PC-9 (cell line): ENCODE results near the gene CXCR1. TPM values are rescaled to one million over a fixed set of nuclear protein-coding genes. Genes with fewer than 3 reads are reported as not detected.

Source experiments
- BruUV-seq: library from RNA; stranded (reverse); fragments of 400-500 nt; replicated peaks from 2 replicates; lab custom pipeline; 2021; lab: Mats Ljungman, UMichigan
- CTCF ChIA-PET: fragments of 300-600 bp; sonication (Branson Sonifier 250); formaldehyde crosslinking; loops from one replicate; lab custom pipeline; 2022; ENCODE audit warnings: antibody characterized with exemption; lab: Charles Lee
- POLR2A ChIA-PET: fragments of 300-600 bp; sonication (Branson Sonifier 250); formaldehyde crosslinking; loops from one replicate; lab custom pipeline; 2022; ENCODE audit warnings: antibody characterized with exemption; ENCODE audit not compliant: unreplicated experiment; lab: Charles Lee
- DNase-seq, 2 experiments: peaks; one replicate each; pipeline versions ENCODE4 v3.0.0 to v3.0.0-alpha.2; 2015 to 2022; ENCODE audit warnings: mixed read lengths in 1 of 2
- H2AFZ ChIP-seq: fragments of 200-600 bp; sonication (generic); 2 replicates; pipeline ENCODE4 v1.8.1; 2017; ENCODE audit warnings: antibody characterized with exemption
- H3F3A ChIP-seq: fragments of 200-600 bp; sonication (generic); 2 replicates; pipeline ENCODE4 v1.8.1; 2017; ENCODE audit warnings: antibody characterized with exemption, mild to moderate bottlenecking, low read depth; ENCODE audit not compliant: insufficient read depth
- H3K27ac ChIP-seq: fragments of 200-600 bp; sonication (generic); 2 replicates; pipeline ENCODE4 v1.6.1; 2016; ENCODE audit warnings: mixed run types
- H3K27me3 ChIP-seq: fragments of 200-600 bp; sonication (generic); 2 replicates; pipeline ENCODE4 v1.6.1; 2016; ENCODE audit warnings: low read depth, mixed run types; ENCODE audit not compliant: insufficient read depth
- H3K36me3 ChIP-seq: fragments of 200-600 bp; sonication (generic); 2 replicates; pipeline ENCODE4 v1.6.1; 2016; ENCODE audit warnings: low read depth, mixed run types
- H3K4me1 ChIP-seq: fragments of 200-600 bp; sonication (generic); replicated peaks from 2 replicates; pipeline ENCODE4 v1.6.1; 2016; ENCODE audit warnings: mixed run types; ENCODE audit not compliant: insufficient read depth
- H3K4me2 ChIP-seq: fragments of 200-600 bp; sonication (generic); 2 replicates; pipeline ENCODE4 v1.6.1; 2017; ENCODE audit warnings: mixed run types
- H3K4me3 ChIP-seq: fragments of 200-600 bp; sonication (generic); 2 replicates; pipeline ENCODE4 v1.6.1; 2016; ENCODE audit warnings: mixed run types
- H3K79me2 ChIP-seq: fragments of 200-600 bp; sonication (generic); 2 replicates; pipeline ENCODE4 v1.6.1; 2017; ENCODE audit warnings: low read depth, mixed run types
- H3K9me2 ChIP-seq: fragments of 200-600 bp; sonication (generic); 2 replicates; pipeline ENCODE4 v1.8.1; 2017; ENCODE audit warnings: mild to moderate bottlenecking; ENCODE audit not compliant: insufficient read depth
- H3K9me3 ChIP-seq: fragments of 200-600 bp; sonication (generic); 2 replicates; pipeline ENCODE4 v1.8.1; 2016; ENCODE audit warnings: low read depth; ENCODE audit not compliant: insufficient read depth
- H4K20me1 ChIP-seq: fragments of 200-600 bp; sonication (generic); 2 replicates; pipeline ENCODE4 v1.8.1; 2017; ENCODE audit not compliant: insufficient read depth
- CTCF ChIP-seq: fragments of 200-600 bp; sonication (generic); conservative IDR thresholded peaks from 2 replicates; pipeline ENCODE4 v1.6.1; 2017; ENCODE audit warnings: mixed run types, antibody characterized with exemption, mild to moderate bottlenecking, moderate library complexity
- EZH2 ChIP-seq: fragments of 200-600 bp; sonication (generic); IDR thresholded peaks from 2 replicates; pipeline ENCODE4 v1.8.0; 2017; ENCODE audit warnings: antibody characterized with exemption, low read depth
- intact Hi-C: fragments of 100-400 bp; cut with micrococcal nuclease; formaldehyde crosslinking; loops from one replicate; pipeline ENCODE4 v1.10.0; 2022; ENCODE audit not compliant: unreplicated experiment
- total RNA-seq: library from RNA; stranded (reverse); gene quantifications from 2 replicates; pipeline ENCODE4 v1.2.3, GENCODE V29; 2021

Gene CXCR1
- total RNA-seq, 1 experiment from 2014 or later = not detected

GRCh38 chr2:218162814-218163213, 3.9 kb downstream of the CXCR1 start:
- no peak for DNase-seq
- Histone ChIP-seq H3K9me3 (no peaks in the 10 kb centered on the region), H3K27me3 (peaks cover 22% of the 10 kb centered on the region; the same call in 1 of the 2 replicates), H3F3A (no peaks in the 10 kb centered on the region), H3K79me2 (no peaks in the 10 kb centered on the region), H3K4me2 (no peak overlapping the region), H3K36me3 (no peaks in the 10 kb centered on the region), H3K27ac (no peak overlapping the region), H4K20me1 (no peaks in the 10 kb centered on the region), H3K4me1 (peaks cover 7% of the 10 kb centered on the region; the same call in 1 of the 2 replicates), H2AFZ (no peak overlapping the region), H3K9me2 (no peaks in the 10 kb centered on the region), H3K4me3 (no peak overlapping the region)
- ChIA-PET CTCF (no interaction called here), POLR2A (no interaction called here)
- BruUV-seq = no TSS peak
- intact Hi-C loops = no loop called here
- TF ChIP-seq CTCF (no peak), EZH2 (no peak)

DNA sequence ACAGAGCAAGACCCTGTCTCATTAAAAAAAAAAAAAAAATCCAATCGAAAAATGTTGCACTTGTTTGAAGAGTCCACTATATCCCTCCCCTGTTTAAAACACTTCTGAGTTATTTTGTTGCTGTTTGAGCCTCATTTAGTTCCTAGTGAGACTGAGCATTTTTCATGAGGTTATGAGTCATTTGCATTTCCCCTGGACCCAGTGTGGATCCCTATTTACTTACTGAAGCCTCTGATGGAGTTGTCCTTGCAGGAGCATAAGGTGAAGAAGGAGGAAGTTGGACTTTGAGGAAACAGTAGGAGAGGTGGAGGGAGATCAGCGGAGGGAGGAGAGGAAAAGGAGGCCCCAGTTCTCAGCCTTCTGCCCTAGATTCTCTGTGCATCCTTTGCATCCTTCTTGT, 5.1 kb downstream of the CXCR1 start:
- no peaks in the 10 kb centered on the region for H4K20me1 ChIP-seq
- no peak for TF ChIP-seq CTCF
- no peak for TF ChIP-seq EZH2
- no peak overlapping the region for H2AFZ ChIP-seq
- H3K4me1 ChIP-seq = peaks cover 3% of the 10 kb centered on the region; the same call in 1 of the 2 replicates
- ChIA-PET CTCF (interaction anchor here (0.6 to 0.7 kb wide), 2 partner anchors 332 to 384 kb away, joined by 3 to 5 read pairs; no protein-coding TSS in a partner anchor), POLR2A (interaction anchor here (0.6 kb wide), 1 partner anchor 156 kb away, joined by 7 read pairs; no protein-coding TSS in a partner anchor)
- BruUV-seq = no TSS peak
- peaks cover 22% of the 10 kb centered on the region; the same call in 1 of the 2 replicates for H3K27me3 ChIP-seq
- no peak for DNase-seq
- H3K9me3 ChIP-seq = no peaks in the 10 kb centered on the region
- no peak overlapping the region for H3K4me2 ChIP-seq
- no peaks in the 10 kb centered on the region for H3K9me2 ChIP-seq
- H3F3A ChIP-seq = no peaks in the 10 kb centered on the region
- no peaks in the 10 kb centered on the region for H3K79me2 ChIP-seq
- no peak overlapping the region for H3K4me3 ChIP-seq
- no peaks in the 10 kb centered on the region for H3K36me3 ChIP-seq
- intact Hi-C loops = no loop called here
- H3K27ac ChIP-seq = no peak overlapping the region

DNA sequence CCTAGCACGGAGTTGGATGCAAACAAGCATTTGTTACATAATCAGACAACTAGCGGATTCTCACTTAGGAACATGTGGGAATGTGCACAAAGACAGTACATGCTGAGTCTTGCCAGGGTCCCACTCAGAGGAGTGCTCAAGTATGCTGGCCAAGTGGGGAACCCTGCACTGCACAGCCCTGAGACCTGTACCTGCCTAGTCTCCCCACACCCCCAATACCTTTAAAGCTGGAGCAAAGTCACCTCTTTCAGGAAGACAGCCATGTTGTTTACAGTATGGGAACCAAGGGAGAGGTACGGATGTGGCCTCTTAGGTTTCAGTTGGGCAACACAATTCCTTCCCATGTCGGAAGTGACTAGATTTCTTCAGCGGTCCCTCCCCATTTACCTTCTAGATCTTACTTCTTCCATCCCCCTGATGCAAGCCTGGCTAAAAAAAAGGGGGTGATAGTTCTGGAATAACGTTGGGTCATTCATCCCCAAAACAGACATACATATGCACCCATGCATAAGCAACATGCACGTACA, 10.7 kb downstream of the CXCR1 start:
- no peaks in the 10 kb centered on the region for H4K20me1 ChIP-seq
- H3K4me3 ChIP-seq = no peak overlapping the region
- ChIA-PET CTCF (no interaction called here), POLR2A (no interaction called here)
- intact Hi-C loops = no loop called here
- H3K4me2 ChIP-seq = no peak overlapping the region
- H2AFZ ChIP-seq = no peak overlapping the region
- H3K27ac ChIP-seq = no peak overlapping the region
- H3K4me1 ChIP-seq = peaks cover 13% of the 10 kb centered on the region
- H3K9me3 ChIP-seq = no peaks in the 10 kb centered on the region
- no peaks in the 10 kb centered on the region for H3F3A ChIP-seq
- H3K79me2 ChIP-seq = no peaks in the 10 kb centered on the region
- 0 out of 2 replicates have a peak, but pooled peaks cover 5% of the 10 kb centered on the region for H3K27me3 ChIP-seq
- no peak for TF ChIP-seq EZH2
- no peak for TF ChIP-seq CTCF
- H3K36me3 ChIP-seq = no peaks in the 10 kb centered on the region
- no peak for DNase-seq
- BruUV-seq = no TSS peak
- H3K9me2 ChIP-seq = no peaks in the 10 kb centered on the region
